ENCODE data around the gene PRR5. TPM values are rescaled to one million over a fixed set of nuclear protein-coding genes. Genes with fewer than 3 reads are reported as not detected.

Gene PRR5
- total RNA-seq, 2 experiments from 2014 or later, result 29.0 to 31.6 TPM

GRCh38 chr22:44764373-44764772, 62.4 kb downstream of the PRR5 start:
- H3K9me3 ChIP-seq (ENCODE audit: control insufficient read depth in 1 of 2, insufficient read depth in 1 of 2, low read length in 2 of 2), result no peaks in the 10 kb centered on the region
- no peak overlapping the region for H3K27ac ChIP-seq (ENCODE audit: low read depth in 1 of 2, low read length in 2 of 2)
- DNase-seq (no peak), ATAC-seq (ENCODE audit: poor library complexity) (no peak)
- Mint-ChIP-seq H3K4me3 (no peak overlapping the region), H3K27me3 (peaks cover 14% of the 10 kb centered on the region), H3K9me3 (peaks cover 4% of the 10 kb centered on the region), H3K27ac (no peak overlapping the region), H3K4me1 (ENCODE audit: low read depth) (no peaks in the 10 kb centered on the region), H3K36me3 (ENCODE audit: low read depth) (no peaks in the 10 kb centered on the region)
- H3K4me3 ChIP-seq (ENCODE audit: low read length), result no peak overlapping the region
- H3K4me1 ChIP-seq (ENCODE audit: insufficient read depth, low read length), result no peaks in the 10 kb centered on the region
- no peaks in the 10 kb centered on the region for H3K36me3 ChIP-seq (ENCODE audit: insufficient read depth, low read length)
- POLR2A ChIA-PET, result no interaction called here
- intact Hi-C loops (cut with DNase I, micrococcal nuclease), result no loop called here
- TF ChIP-seq, protein P1, sequence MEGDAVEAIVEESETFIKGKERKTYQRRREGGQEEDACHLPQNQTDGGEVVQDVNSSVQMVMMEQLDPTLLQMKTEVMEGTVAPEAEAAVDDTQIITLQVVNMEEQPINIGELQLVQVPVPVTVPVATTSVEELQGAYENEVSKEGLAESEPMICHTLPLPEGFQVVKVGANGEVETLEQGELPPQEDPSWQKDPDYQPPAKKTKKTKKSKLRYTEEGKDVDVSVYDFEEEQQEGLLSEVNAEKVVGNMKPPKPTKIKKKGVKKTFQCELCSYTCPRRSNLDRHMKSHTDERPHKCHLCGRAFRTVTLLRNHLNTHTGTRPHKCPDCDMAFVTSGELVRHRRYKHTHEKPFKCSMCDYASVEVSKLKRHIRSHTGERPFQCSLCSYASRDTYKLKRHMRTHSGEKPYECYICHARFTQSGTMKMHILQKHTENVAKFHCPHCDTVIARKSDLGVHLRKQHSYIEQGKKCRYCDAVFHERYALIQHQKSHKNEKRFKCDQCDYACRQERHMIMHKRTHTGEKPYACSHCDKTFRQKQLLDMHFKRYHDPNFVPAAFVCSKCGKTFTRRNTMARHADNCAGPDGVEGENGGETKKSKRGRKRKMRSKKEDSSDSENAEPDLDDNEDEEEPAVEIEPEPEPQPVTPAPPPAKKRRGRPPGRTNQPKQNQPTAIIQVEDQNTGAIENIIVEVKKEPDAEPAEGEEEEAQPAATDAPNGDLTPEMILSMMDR (IDR thresholded peaks at IDR 0.05), result no peak
- CTCF ChIA-PET, result no interaction called here
- peaks cover 0 to 1% of the 10 kb centered on the region in 2 experiments for H3K27me3 ChIP-seq (ENCODE audit: control insufficient read depth in 1 of 2, insufficient read depth in 2 of 2, low read length in 2 of 2)

- Histone ChIP-seq H3K27ac (ENCODE audit: low read depth in 1 of 2, low read length in 2 of 2) (no peak overlapping the region), H3K4me3 (ENCODE audit: low read length) (no peak overlapping the region), H3K36me3 (ENCODE audit: insufficient read depth, low read length) (no peaks in the 10 kb centered on the region), H3K27me3 (ENCODE audit: control insufficient read depth in 1 of 2, insufficient read depth in 2 of 2, low read length in 2 of 2) (no peaks in the 10 kb centered on the region), H3K9me3 (ENCODE audit: control insufficient read depth in 1 of 2, insufficient read depth in 1 of 2, low read length in 2 of 2) (no peaks in the 10 kb centered on the region), H3K4me1 (ENCODE audit: insufficient read depth, low read length) (no peaks in the 10 kb centered on the region)
- DNase-seq (no peak), ATAC-seq (ENCODE audit: poor library complexity) (no peak)
- ChIA-PET CTCF (no interaction called here), POLR2A (no interaction called here)
- Mint-ChIP-seq H3K36me3 (ENCODE audit: low read depth) (no peaks in the 10 kb centered on the region), H3K27ac (no peak overlapping the region), H3K4me1 (ENCODE audit: low read depth) (no peaks in the 10 kb centered on the region), H3K27me3 (peaks cover 14% of the 10 kb centered on the region), H3K9me3 (peaks cover 4% of the 10 kb centered on the region), H3K4me3 (no peak overlapping the region)
- intact Hi-C loops (cut with DNase I, micrococcal nuclease), result no loop called here
- TF ChIP-seq, protein P1 (IDR thresholded peaks at IDR 0.05), result no peak
These were observed 63.0 kb downstream of the PRR5 start for GRCh38 chr22:44764974-44765373.

- Mint-ChIP-seq H3K27ac (no peak overlapping the region), H3K4me1 (ENCODE audit: low read depth) (no peaks in the 10 kb centered on the region), H3K4me3 (no peak overlapping the region), H3K36me3 (ENCODE audit: low read depth) (no peaks in the 10 kb centered on the region), H3K27me3 (peaks cover 14% of the 10 kb centered on the region), H3K9me3 (peaks cover 4% of the 10 kb centered on the region)
- Histone ChIP-seq H3K4me3 (ENCODE audit: low read length) (no peak overlapping the region), H3K36me3 (ENCODE audit: insufficient read depth, low read length) (no peaks in the 10 kb centered on the region), H3K27me3 (ENCODE audit: control insufficient read depth in 1 of 2, insufficient read depth in 2 of 2, low read length in 2 of 2) (no peaks in the 10 kb centered on the region), H3K9me3 (ENCODE audit: control insufficient read depth in 1 of 2, insufficient read depth in 1 of 2, low read length in 2 of 2) (no peaks in the 10 kb centered on the region), H3K4me1 (ENCODE audit: insufficient read depth, low read length) (no peaks in the 10 kb centered on the region), H3K27ac (ENCODE audit: low read depth in 1 of 2, low read length in 2 of 2) (no peak overlapping the region)
- no peak for DNase-seq
- TF ChIP-seq, protein P1 (IDR thresholded peaks at IDR 0.05), result no peak
- intact Hi-C loops (cut with DNase I, micrococcal nuclease), result no loop called here
- ATAC-seq (ENCODE audit: poor library complexity), result no peak
- ChIA-PET CTCF (no interaction called here), POLR2A (no interaction called here)
These were observed 63.7 kb downstream of the PRR5 start for GRCh38 chr22:44765571-44766285.

Measured in CD4-positive, alpha-beta T cell (primary cell).